H9 (cell line): ENCODE measurements around the gene NUPR1. TPM values are rescaled to one million over a fixed set of nuclear protein-coding genes. Genes with fewer than 3 reads are reported as not detected.

Source experiments
- DNase-seq: peaks from one replicate; pipeline ENCODE4 v3.0.0-alpha.2; 2017
- H2AFZ ChIP-seq: one replicate; pipeline ENCODE4 v1.6.1; 2013; ENCODE audit warnings: mild to moderate bottlenecking, low read length, control low read depth, moderate library complexity
- H2AK5ac ChIP-seq: 2 replicates; pipeline ENCODE4 v1.6.1; 2013; ENCODE audit warnings: low read length, control low read depth, mixed read lengths; ENCODE audit not compliant: insufficient read length
- H2BK120ac ChIP-seq: one replicate; pipeline ENCODE4 v1.6.1; 2013; ENCODE audit warnings: low read depth, mild to moderate bottlenecking, low read length, control low read depth, inconsistent platforms; ENCODE audit not compliant: poor library complexity, severe bottlenecking
- H2BK12ac ChIP-seq: 2 replicates; pipeline ENCODE4 v1.6.1; 2013; ENCODE audit warnings: low read length, control low read depth, mixed read lengths, low read depth; ENCODE audit not compliant: insufficient read length
- H2BK15ac ChIP-seq: 2 replicates; pipeline ENCODE4 v1.6.1; 2013; ENCODE audit warnings: low read depth, low read length, control low read depth
- H2BK20ac ChIP-seq: one replicate; pipeline ENCODE4 v1.6.1; 2013; ENCODE audit warnings: low read depth, mild to moderate bottlenecking, low read length, control low read depth, inconsistent platforms; ENCODE audit not compliant: poor library complexity, severe bottlenecking
- H2BK5ac ChIP-seq: 2 replicates; pipeline ENCODE4 v1.6.1; 2013; ENCODE audit warnings: low read length, control low read depth, mixed read lengths; ENCODE audit not compliant: insufficient read length
- H3K14ac ChIP-seq: 2 replicates; pipeline ENCODE4 v1.6.1; 2013; ENCODE audit warnings: low read length, control low read depth; ENCODE audit not compliant: insufficient read depth
- H3K18ac ChIP-seq: 2 replicates; pipeline ENCODE4 v1.6.1; 2013; ENCODE audit warnings: low read depth, mild to moderate bottlenecking, mixed read lengths, low read length, control low read depth; ENCODE audit not compliant: insufficient read length
- H3K23ac ChIP-seq: 2 replicates; pipeline ENCODE4 v1.6.1; 2013; ENCODE audit warnings: low read length, control low read depth, mixed read lengths, low read depth; ENCODE audit not compliant: insufficient read length
- H3K23me2 ChIP-seq: 2 replicates; pipeline ENCODE4 v1.6.1; 2013; ENCODE audit warnings: low read depth, mild to moderate bottlenecking, mixed read lengths, low read length, control low read depth; ENCODE audit not compliant: insufficient read length, poor library complexity, severe bottlenecking
- H3K27ac ChIP-seq: 2 replicates; pipeline ENCODE4 v1.5.1; 2013; ENCODE audit warnings: low read length, control low read depth, mixed read lengths, low read depth; ENCODE audit not compliant: insufficient read length
- H3K27me3 ChIP-seq: 2 replicates; pipeline ENCODE4 v1.6.1; 2013; ENCODE audit warnings: low read length, control low read depth, inconsistent platforms; ENCODE audit not compliant: insufficient read depth
- H3K4ac ChIP-seq: 2 replicates; pipeline ENCODE4 v1.6.1; 2013; ENCODE audit warnings: low read depth, mild to moderate bottlenecking, control low read depth, inconsistent platforms, low read length, moderate library complexity
- H3K4me1 ChIP-seq: 2 replicates; pipeline ENCODE4 v1.6.1; 2013; ENCODE audit warnings: low read length, control low read depth, inconsistent platforms; ENCODE audit not compliant: insufficient read depth
- H3K4me2 ChIP-seq: 2 replicates; pipeline ENCODE4 v1.6.1; 2013; ENCODE audit warnings: low read length, control low read depth, mixed read lengths; ENCODE audit not compliant: insufficient read length, insufficient read depth
- H3K56ac ChIP-seq: 2 replicates; pipeline ENCODE4 v1.6.1; 2013; ENCODE audit warnings: low read depth, mild to moderate bottlenecking, mixed read lengths, low read length, control low read depth; ENCODE audit not compliant: insufficient read length
- H3K79me1 ChIP-seq: 2 replicates; pipeline ENCODE4 v1.6.1; 2013; ENCODE audit warnings: low read depth, mild to moderate bottlenecking, moderate library complexity, low read length, control low read depth, inconsistent platforms; ENCODE audit not compliant: insufficient read depth, poor library complexity, severe bottlenecking
- H3K79me2 ChIP-seq: 2 replicates; pipeline ENCODE4 v1.6.1; 2013; ENCODE audit warnings: low read length, control low read depth, inconsistent platforms; ENCODE audit not compliant: insufficient read depth
- H3K9ac ChIP-seq: 2 replicates; pipeline ENCODE4 v1.6.1; 2013; ENCODE audit warnings: low read length, control low read depth, mixed read lengths; ENCODE audit not compliant: insufficient read length; ENCODE audit errors: extremely low read depth
- H3K9me3 ChIP-seq: one replicate; pipeline ENCODE4 v1.6.1; 2013; ENCODE audit warnings: low read depth, low read length, inconsistent platforms; ENCODE audit not compliant: control insufficient read depth
- H3T11ph ChIP-seq: one replicate; pipeline ENCODE4 v1.6.1; 2013; ENCODE audit warnings: mild to moderate bottlenecking, low read length, control low read depth, inconsistent platforms
- H4K20me1 ChIP-seq: one replicate; pipeline ENCODE4 v1.6.1; 2013; ENCODE audit not compliant: control insufficient read depth, insufficient read length, insufficient read depth
- H4K5ac ChIP-seq: 2 replicates; pipeline ENCODE4 v1.6.1; 2013; ENCODE audit warnings: low read depth, mild to moderate bottlenecking, mixed read lengths, low read length, control low read depth; ENCODE audit not compliant: insufficient read length
- H4K8ac ChIP-seq: replicated peaks from 2 replicates; pipeline ENCODE4 v1.6.1; 2013; ENCODE audit warnings: low read length, control low read depth, mixed read lengths, low read depth; ENCODE audit not compliant: insufficient read length
- H4K91ac ChIP-seq: 2 replicates; pipeline ENCODE4 v1.6.1; 2013; ENCODE audit warnings: low read depth, mild to moderate bottlenecking, moderate library complexity, mixed read lengths, low read length, control low read depth; ENCODE audit not compliant: insufficient read length
- H3K27ac Mint-ChIP-seq, 3 experiments: 2 replicates in 2 of 3; 3 replicates in 1 of 3; pipeline ENCODE4 v1.8.0; 2020 to 2021; ENCODE audit warnings: mixed read lengths in 3 of 3, mild to moderate bottlenecking in 1 of 3, moderate library complexity in 1 of 3
- H3K27me3 Mint-ChIP-seq: 2 replicates; pipeline ENCODE4 v1.8.0; 2021; ENCODE audit warnings: low read depth, mild to moderate bottlenecking, moderate library complexity, mixed read lengths
- H3K36me3 Mint-ChIP-seq, 3 experiments: 2 replicates in 2 of 3; 3 replicates in 1 of 3; pipeline ENCODE4 v1.8.0; 2020 to 2021; ENCODE audit warnings: low read depth in 3 of 3, mixed read lengths in 3 of 3; ENCODE audit not compliant: insufficient read depth in 1 of 3
- H3K4me1 Mint-ChIP-seq, 2 experiments: 2 replicates each; pipeline ENCODE4 v1.8.0; 2020; ENCODE audit warnings: mixed read lengths in 2 of 2
- H3K4me3 Mint-ChIP-seq, 2 experiments: 2 replicates in 1 of 2; 3 replicates in 1 of 2; pipeline ENCODE4 v1.8.0; 2020 to 2021; ENCODE audit warnings: mild to moderate bottlenecking in 2 of 2, mixed read lengths in 2 of 2, moderate library complexity in 1 of 2
- H3K9me3 Mint-ChIP-seq, 2 experiments: 2 replicates in 1 of 2; 3 replicates in 1 of 2; pipeline ENCODE4 v1.8.0; 2020; ENCODE audit warnings: mild to moderate bottlenecking in 2 of 2, mixed read lengths in 2 of 2, moderate library complexity in 1 of 2
- WGBS: extraction: QIAGEN DNeasy Blood & Tissue Kit; methylation state at CpG from one replicate; pipeline ENCODE4 v1.1.7; 2013; ENCODE audit warnings: missing lambda C conversion rate, low lambda C conversion rate, mixed read lengths; ENCODE audit not compliant: insufficient read length; ENCODE audit errors: extremely low coverage; 5-methylcytosine and 5-hydroxymethylcytosine counted together
- total RNA-seq: library from RNA; stranded (reverse); gene quantifications from 2 replicates; pipeline ENCODE4 v1.2.1, GENCODE V29; 2021
- TF ChIP-seq, protein P1 (sequence below): fragments of 200-600 bp; sonication (generic); conservative IDR thresholded peaks from 3 replicates; pipeline ENCODE4 v1.8.0; 2021; ENCODE audit warnings: antibody characterized with exemption, mild to moderate bottlenecking

NUPR1 gene
- total RNA-seq, 1 experiment from 2014 or later = 0.35 TPM

DNA sequence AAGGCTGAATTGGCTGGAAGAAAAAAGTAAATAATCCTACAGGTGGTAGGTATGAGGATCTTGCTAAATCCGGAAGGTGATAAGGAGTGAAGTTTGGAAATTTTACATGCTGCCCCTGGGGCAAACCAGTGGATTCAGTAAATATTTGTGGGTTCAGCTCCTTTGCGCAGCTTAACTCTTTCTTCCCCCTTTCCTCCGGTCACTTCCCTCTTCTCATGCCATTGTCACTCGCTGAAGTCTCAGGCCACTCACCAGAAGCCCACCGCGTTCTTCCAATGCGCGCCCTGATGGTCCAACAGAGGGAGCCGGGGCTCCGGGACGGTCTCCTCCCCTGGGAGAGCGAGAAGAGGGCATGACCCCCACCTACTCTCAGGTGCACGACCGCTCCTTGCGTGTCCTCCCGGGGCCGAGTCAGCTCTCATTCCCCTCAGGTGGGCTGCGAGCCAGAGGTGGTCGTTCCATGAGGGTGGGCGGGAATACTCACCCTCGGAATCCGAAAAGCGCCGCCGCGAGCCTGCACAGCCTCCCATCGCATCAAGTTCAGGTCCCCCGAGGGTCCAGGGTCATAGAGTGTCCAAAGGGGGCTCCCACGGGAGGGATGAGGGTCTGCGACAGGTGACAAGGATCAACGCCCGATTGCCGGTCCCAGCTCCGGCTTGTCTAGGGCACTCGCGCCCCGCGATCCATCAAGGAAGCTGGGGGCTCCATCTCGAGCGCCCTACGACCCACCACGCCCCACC lies 47.4 kb downstream of the NUPR1 start:
- H3K27me3 Mint-ChIP-seq = peaks cover 13% of the 10 kb centered on the region
- Histone ChIP-seq H3K23ac (no peak overlapping the region), H2AFZ (no peak overlapping the region), H2BK15ac (no peak overlapping the region), H3K9me3 (no peaks in the 10 kb centered on the region), H2BK120ac (no peak overlapping the region), H3K18ac (no peak overlapping the region), H3K4me2 (peak overlapping the region; percentile 63), H3K14ac (no peak overlapping the region), H3K27me3 (no peaks in the 10 kb centered on the region), H2AK5ac (no peak overlapping the region), H3K4ac (no peak overlapping the region), H4K5ac (no peak overlapping the region), H4K91ac (no peak overlapping the region), H2BK5ac (no peak overlapping the region), H3K27ac (no peak overlapping the region), H2BK12ac (no peak overlapping the region), H3K4me1 (no peaks in the 10 kb centered on the region), H3K56ac (no peak overlapping the region), H3K79me1 (no peaks in the 10 kb centered on the region), H2BK20ac (no peak overlapping the region), H4K20me1 (peaks cover 2% of the 10 kb centered on the region), H3T11ph (no peak overlapping the region), H3K9ac (peak overlapping the region; percentile 45), H4K8ac (no peak overlapping the region), H3K79me2 (no peaks in the 10 kb centered on the region), H3K23me2 (peaks cover 9% of the 10 kb centered on the region)
- peak overlapping the region; percentile 96 to 97 for H3K4me3 Mint-ChIP-seq
- no peaks in the 10 kb centered on the region for H3K9me3 Mint-ChIP-seq
- WGBS = no CpG with 5 or more reads among the region's 42 CpGs
- H3K27ac Mint-ChIP-seq = peak overlapping the region in 2 of 3 experiments; percentile 100; a peak in 3 of 7 replicates
- peaks cover 4 to 5% of the 10 kb centered on the region in 2 experiments; a peak in 1 of 4 replicates for H3K4me1 Mint-ChIP-seq
- H3K36me3 Mint-ChIP-seq = peaks cover 5 to 15% (median 14%) of the 10 kb centered on the region in 3 experiments; a peak in 6 of 7 replicates
- peak; percentile 59 for DNase-seq
- TF ChIP-seq, protein P1, sequence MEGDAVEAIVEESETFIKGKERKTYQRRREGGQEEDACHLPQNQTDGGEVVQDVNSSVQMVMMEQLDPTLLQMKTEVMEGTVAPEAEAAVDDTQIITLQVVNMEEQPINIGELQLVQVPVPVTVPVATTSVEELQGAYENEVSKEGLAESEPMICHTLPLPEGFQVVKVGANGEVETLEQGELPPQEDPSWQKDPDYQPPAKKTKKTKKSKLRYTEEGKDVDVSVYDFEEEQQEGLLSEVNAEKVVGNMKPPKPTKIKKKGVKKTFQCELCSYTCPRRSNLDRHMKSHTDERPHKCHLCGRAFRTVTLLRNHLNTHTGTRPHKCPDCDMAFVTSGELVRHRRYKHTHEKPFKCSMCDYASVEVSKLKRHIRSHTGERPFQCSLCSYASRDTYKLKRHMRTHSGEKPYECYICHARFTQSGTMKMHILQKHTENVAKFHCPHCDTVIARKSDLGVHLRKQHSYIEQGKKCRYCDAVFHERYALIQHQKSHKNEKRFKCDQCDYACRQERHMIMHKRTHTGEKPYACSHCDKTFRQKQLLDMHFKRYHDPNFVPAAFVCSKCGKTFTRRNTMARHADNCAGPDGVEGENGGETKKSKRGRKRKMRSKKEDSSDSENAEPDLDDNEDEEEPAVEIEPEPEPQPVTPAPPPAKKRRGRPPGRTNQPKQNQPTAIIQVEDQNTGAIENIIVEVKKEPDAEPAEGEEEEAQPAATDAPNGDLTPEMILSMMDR = peak; percentile 36; the same call in 1 of the 3 replicates
